Measurements from ENCODE around the gene WWC2.

DNA sequence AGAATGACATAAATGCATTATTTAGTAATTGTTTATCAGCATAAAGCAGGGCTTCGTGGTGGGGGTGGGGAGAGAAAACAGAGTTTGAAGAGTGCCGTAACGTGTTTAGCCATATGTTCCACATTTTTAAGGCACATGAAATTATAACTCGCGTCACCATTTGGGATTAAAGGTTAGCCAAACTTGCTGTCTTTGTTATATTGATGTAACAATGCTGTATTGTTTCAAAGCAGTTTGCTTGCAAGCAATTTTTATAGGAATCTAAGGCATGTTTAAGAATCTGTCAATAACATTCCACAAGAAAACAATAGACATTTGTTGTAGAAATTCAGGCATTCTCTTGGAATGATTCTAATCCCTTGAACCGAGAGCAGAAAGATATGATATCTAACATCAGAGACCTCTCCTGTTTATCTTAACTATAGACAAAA, 142.7 kb downstream of the WWC2 start:
- TF ChIP-seq, protein P1, sequence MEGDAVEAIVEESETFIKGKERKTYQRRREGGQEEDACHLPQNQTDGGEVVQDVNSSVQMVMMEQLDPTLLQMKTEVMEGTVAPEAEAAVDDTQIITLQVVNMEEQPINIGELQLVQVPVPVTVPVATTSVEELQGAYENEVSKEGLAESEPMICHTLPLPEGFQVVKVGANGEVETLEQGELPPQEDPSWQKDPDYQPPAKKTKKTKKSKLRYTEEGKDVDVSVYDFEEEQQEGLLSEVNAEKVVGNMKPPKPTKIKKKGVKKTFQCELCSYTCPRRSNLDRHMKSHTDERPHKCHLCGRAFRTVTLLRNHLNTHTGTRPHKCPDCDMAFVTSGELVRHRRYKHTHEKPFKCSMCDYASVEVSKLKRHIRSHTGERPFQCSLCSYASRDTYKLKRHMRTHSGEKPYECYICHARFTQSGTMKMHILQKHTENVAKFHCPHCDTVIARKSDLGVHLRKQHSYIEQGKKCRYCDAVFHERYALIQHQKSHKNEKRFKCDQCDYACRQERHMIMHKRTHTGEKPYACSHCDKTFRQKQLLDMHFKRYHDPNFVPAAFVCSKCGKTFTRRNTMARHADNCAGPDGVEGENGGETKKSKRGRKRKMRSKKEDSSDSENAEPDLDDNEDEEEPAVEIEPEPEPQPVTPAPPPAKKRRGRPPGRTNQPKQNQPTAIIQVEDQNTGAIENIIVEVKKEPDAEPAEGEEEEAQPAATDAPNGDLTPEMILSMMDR (conservative IDR thresholded peaks at IDR 0.05; ENCODE audit: low read depth, low read length), result no peak
- TF ChIP-seq EZH2 (IDR thresholded peaks at IDR 0.05; ENCODE audit: borderline replicate concordance, low read depth, low read length, poor library complexity, severe bottlenecking), result no peak
